Activated T-cell treated with anti-CD3 and anti-CD28 coated beads for 1 hour (primary cell): Measurements from ENCODE around the gene APOC4.
"Not testable (repeated sequence)": the region's sequence is repeated elsewhere in the genome, so short reads cannot be mapped to it uniquely, and the experiment has no call there.

Experiments used
- DNase-seq: peaks from one replicate; pipeline ENCODE4 v3.0.0-alpha.2; 2020; ENCODE audit warnings: low read depth

The APOC4 gene, protein sequence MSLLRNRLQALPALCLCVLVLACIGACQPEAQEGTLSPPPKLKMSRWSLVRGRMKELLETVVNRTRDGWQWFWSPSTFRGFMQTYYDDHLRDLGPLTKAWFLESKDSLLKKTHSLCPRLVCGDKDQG

DNA sequence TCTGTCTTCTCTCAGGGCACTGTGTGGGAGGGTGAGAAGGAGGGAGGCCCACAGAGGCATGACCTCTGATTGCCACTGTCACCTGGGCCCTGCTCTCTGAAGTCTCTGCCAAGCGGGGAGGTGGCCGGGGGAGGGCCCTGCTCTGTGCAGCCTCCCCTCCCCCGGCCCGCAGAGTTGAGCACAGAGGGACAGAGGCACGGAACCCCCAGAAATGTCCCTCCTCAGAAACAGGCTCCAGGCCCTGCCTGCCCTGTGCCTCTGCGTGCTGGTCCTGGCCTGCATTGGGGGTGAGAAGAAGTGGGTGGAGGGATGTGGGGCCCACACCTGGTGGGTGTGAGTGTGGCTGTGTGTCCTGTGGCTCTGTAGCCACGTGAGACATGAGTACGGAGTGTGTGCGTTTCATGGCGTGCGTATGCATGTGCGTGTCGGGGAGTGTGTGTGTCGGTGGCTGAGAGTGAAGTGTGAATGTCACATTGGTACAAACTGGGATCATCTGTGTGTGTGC is at the start of gene APOC4:
Gene APOC4, plus strand, starts transcription at position 171 of the 505 bp plus-strand sequence. Its CDS starts 41 bp downstream, at position 212.
- DNase-seq, result no peak

DNA sequence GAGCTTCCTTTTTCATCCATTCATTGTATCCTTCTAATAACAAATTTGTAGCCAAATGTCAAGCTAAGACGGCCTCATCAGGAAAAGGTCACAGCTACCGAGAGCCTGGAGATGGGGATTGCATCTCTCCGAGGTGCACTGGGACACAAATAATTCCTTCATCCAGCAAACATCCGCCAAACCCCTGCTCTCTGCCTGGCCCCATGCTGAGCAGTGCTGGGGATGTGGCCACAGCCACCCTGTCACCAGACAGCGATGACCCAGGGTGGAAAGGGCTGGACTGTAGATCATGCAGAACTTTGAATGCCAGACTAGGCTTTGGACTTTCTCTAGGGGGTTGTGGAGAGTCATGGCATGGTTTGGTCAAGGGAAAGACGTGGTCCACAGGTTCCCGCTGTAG is 49.1 kb upstream of the APOC4 start:
- DNase-seq, result no peak

DNA sequence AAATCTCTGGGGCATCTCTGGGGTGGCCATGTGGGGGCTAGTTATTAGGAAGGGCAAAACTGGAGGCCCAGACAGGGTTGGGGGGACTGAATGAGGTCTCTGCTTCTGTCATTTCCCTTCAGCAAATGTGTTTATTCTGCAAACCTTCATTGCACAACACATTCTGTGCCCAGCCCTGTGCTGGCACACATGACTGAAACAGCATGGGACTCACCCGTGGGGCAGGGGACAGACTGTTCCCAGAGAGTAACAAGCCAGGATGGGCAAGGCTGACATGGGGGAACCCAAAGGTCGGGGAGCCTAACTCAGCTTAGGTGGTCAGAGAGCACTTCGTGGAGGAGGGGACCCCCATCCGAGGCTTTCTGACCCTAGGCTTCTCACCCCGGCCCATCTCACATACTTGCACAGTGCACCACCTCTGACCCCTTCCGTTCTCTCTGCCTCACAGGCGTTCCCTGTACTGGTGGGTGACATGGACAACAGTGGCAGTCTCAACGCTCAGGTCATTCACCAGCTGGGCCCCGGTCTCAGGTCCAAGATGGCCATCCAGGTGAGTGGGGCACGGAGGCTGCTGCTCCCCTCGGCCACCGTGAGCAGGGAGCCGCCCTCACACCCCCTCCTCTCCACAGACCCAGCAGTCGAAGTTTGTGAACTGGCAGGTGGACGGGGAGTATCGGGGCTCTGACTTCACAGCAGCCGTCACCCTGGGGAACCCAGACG is 48.5 kb upstream of the APOC4 start:
- DNase-seq, result no peak

DNA sequence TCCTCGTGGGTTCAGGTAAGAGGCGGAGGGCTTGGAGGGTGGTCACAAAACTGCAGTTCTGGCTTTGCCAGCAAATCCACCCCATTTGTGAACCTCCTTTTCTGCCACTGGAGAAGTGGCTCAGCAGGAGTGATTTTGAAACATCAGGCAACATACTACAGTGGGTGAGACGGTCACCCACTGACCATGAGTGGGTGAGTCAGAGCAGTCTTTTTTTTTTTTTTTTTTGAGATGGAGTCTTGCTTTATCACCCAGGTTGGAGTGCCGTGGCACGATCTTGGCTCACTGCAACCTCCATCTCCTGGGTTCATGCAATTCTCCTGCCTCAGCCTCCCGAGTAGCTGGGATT is 48.0 kb upstream of the APOC4 start:
- no peak for DNase-seq

DNA sequence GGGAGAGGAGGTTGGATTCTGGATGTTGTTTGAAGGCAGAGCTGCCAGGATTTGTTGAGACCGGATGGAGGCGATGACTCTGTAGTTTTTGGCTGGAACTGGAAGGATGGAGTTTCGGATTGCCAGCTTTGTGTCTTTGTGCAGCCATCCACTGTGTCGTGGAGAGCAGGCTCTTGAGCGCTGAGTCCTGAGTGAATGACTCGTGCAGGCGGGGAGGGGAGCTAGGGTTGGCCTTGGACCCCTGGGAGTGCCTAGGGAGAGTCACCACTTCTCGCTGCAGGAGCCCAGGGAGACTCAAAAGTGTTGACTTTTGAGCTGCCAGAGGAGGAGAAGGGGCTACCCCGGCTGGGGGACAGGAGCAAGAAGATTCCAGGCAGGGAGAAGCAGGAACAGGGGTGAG is 47.1 kb upstream of the APOC4 start:
- DNase-seq, result no peak

DNA sequence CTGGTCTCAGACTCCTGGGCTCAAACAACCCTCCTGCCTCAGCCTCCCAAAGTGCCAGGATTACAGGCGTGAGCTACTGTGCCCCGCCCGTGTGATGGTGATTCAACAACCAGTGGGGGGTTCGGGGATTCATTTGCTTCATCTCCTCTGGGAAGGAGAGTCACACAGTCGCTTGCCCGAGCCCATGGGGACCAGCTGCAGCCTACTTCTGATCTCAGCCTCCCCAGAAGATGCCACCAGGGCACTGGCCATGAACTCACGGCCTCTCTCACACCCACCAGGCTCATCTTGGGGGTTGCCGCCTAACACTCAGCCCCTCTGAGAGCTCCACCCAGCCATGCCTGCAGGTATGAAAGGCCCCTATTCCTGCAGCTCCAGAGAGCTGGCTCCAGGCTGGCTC is 44.2 kb upstream of the APOC4 start:
- no peak for DNase-seq

DNA sequence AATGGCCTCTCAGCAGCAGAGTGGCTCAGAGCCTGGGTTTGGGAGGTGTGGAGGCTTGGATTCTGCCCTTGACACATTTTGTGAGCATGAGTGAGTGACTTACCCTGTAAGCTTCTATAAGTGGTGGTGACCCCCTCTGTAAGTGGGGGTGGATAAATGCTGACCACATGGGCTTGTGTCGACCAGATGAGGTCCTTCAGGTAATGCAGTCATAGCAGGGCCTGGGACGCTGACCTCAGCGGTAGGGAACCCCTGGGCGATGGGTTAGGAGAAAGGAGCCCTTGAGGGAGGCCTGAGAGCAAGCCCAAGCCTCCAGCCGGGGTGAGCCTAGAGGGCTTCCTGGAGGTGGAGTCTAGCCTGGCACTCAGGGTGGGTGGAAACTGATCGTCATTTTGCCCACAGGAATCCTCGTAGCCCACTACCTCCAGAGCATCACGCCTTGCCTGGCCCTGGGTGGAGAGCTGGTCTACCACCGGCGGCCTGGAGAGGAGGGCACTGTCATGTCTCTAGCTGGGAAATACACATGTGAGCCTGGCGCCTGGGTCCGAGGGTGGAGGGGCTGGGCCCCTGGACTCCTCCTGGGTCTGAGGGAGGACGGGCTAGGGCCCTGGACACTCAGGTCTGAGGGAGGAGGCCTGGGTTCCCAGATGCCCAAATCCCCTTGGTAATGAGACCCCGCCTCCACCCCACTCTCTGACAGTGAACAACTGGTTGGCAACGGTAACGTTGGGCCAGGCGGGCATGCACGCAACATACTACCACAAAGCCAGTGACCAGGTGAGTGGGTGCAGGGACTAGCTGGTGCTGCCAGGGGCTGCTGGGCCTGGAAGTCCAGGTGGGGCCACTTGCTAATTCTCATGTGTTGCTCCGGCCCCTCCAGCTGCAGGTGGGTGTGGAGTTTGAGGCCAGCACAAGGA is 41.5 kb upstream of the APOC4 start:
- no peak for DNase-seq

DNA sequence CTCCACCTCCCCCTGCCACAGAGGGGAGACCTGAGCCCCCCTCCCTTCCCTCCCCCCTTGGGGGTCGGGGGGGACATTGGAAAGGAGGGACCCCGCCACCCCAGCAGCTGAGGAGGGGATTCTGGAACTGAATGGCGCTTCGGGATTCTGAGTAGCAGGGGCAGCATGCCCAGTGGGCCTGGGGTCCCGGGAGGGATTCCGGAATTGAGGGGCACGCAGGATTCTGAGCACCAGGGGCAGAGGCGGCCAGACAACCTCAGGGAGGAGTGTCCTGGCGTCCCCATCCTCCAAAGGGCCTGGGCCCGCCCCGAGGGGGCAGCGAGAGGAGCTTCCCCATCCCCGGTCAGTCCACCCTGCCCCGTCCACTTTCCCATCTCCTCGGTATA is 38.8 kb upstream of the APOC4 start:
- no peak for DNase-seq

DNA sequence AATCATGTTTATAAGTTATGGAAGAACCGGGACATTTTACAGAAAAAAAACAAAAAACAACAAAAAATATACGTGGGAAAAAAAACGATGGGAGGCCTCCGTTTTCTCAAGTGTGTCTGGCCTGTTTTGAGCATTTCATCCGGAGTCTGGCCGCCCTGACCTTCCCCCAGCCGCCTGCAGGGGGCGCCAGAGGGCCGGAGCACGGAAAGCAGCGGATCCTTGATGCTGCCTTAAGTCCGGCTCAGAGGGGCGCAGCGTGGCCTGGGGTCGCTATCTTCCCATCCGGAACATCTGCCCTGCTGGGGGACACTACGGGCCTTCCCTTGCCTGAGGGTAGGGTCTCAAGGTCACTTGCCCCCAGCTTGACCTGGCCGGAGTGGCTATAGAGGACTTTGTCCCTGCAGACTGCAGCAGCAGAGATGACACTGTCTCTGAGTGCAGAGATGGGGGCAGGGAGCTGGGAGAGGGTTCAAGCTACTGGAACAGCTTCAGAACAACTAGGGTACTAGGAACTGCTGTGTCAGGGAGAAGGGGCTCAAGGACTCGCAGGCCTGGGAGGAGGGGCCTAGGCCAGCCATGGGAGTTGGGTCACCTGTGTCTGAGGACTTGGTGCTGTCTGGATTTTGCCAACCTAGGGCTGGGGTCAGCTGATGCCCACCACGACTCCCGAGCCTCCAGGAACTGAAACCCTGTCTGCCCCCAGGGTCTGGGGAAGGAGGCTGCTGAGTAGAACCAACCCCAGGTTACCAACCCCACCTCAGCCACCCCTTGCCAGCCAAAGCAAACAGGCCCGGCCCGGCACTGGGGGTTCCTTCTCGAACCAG is 38.2 kb upstream of the APOC4 start:
- peak; percentile 73 for DNase-seq

DNA sequence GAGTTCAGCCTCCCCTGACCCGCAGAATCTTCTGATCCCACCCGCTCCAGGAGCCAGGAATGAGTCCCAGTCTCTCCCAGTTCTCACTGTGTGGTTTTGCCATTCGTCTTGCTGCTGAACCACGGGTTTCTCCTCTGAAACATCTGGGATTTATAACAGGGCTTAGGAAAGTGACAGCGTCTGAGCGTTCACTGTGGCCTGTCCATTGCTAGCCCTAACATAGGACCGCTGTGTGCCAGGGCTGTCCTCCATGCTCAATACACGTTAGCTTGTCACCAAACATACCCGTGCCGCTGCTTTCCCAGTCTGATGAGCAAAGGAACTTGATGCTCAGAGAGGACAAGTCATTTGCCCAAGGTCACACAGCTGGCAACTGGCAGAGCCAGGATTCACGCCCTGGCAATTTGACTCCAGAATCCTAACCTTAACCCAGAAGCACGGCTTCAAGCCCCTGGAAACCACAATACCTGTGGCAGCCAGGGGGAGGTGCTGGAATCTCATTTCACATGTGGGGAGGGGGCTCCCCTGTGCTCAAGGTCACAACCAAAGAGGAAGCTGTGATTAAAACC is 37.5 kb upstream of the APOC4 start:
- no peak for DNase-seq

DNA sequence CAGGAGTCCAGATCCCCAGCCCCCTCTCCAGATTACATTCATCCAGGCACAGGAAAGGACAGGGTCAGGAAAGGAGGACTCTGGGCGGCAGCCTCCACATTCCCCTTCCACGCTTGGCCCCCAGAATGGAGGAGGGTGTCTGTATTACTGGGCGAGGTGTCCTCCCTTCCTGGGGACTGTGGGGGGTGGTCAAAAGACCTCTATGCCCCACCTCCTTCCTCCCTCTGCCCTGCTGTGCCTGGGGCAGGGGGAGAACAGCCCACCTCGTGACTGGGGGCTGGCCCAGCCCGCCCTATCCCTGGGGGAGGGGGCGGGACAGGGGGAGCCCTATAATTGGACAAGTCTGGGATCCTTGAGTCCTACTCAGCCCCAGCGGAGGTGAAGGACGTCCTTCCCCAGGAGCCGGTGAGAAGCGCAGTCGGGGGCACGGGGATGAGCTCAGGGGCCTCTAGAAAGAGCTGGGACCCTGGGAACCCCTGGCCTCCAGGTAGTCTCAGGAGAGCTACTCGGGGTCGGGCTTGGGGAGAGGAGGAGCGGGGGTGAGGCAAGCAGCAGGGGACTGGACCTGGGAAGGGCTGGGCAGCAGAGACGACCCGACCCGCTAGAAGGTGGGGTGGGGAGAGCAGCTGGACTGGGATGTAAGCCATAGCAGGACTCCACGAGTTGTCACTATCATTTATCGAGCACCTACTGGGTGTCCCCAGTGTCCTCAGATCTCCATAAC is 36.4 kb upstream of the APOC4 start, which contains the start of gene APOE:
Gene APOE, plus strand, starts transcription at position 360 of the 724 bp plus-strand sequence. CDS start 829 bp downstream, outside the sequence.
- DNase-seq, result no peak

DNA sequence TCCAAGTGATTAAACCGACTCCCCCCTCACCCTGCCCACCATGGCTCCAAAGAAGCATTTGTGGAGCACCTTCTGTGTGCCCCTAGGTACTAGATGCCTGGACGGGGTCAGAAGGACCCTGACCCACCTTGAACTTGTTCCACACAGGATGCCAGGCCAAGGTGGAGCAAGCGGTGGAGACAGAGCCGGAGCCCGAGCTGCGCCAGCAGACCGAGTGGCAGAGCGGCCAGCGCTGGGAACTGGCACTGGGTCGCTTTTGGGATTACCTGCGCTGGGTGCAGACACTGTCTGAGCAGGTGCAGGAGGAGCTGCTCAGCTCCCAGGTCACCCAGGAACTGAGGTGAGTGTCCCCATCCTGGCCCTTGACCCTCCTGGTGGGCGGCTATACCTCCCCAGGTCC is 34.4 kb upstream of the APOC4 start:
- no peak for DNase-seq

DNA sequence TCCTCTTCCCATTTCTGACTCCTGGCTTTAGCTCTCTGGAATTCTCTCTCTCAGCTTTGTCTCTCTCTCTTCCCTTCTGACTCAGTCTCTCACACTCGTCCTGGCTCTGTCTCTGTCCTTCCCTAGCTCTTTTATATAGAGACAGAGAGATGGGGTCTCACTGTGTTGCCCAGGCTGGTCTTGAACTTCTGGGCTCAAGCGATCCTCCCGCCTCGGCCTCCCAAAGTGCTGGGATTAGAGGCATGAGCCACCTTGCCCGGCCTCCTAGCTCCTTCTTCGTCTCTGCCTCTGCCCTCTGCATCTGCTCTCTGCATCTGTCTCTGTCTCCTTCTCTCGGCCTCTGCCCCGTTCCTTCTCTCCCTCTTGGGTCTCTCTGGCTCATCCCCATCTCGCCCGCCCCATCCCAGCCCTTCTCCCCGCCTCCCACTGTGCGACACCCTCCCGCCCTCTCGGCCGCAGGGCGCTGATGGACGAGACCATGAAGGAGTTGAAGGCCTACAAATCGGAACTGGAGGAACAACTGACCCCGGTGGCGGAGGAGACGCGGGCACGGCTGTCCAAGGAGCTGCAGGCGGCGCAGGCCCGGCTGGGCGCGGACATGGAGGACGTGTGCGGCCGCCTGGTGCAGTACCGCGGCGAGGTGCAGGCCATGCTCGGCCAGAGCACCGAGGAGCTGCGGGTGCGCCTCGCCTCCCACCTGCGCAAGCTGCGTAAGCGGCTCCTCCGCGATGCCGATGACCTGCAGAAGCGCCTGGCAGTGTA is 33.8 kb upstream of the APOC4 start:
- no peak for DNase-seq

DNA sequence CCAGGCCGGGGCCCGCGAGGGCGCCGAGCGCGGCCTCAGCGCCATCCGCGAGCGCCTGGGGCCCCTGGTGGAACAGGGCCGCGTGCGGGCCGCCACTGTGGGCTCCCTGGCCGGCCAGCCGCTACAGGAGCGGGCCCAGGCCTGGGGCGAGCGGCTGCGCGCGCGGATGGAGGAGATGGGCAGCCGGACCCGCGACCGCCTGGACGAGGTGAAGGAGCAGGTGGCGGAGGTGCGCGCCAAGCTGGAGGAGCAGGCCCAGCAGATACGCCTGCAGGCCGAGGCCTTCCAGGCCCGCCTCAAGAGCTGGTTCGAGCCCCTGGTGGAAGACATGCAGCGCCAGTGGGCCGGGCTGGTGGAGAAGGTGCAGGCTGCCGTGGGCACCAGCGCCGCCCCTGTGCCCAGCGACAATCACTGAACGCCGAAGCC is 33.2 kb upstream of the APOC4 start:
- no peak for DNase-seq

DNA sequence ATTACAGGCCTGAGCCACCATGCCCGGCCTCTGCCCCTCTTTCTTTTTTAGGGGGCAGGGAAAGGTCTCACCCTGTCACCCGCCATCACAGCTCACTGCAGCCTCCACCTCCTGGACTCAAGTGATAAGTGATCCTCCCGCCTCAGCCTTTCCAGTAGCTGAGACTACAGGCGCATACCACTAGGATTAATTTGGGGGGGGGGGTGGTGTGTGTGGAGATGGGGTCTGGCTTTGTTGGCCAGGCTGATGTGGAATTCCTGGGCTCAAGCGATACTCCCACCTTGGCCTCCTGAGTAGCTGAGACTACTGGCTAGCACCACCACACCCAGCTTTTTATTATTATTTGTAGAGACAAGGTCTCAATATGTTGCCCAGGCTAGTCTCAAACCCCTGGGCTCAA is 32.3 kb upstream of the APOC4 start:
- no peak for DNase-seq

DNA sequence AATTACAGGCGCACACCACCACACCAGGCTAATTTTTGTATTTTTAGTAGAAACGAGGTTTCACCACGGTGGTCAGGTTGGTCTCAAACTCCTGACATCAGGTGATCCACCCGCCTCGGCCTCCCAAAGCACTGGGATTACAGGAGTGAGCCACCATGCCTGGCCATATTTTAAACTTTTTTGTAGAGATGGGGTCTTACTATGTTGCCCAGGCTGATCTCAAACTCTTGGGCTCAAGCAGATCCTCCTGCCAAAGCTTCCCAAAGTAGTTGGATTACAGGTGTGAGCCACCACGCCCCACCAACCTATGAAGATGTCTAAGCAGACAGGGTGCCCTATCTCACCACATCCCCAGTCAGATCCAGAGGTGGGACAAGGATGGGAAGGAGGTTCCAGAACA is 30.1 kb upstream of the APOC4 start:
- not testable (repeated sequence) for DNase-seq

DNA sequence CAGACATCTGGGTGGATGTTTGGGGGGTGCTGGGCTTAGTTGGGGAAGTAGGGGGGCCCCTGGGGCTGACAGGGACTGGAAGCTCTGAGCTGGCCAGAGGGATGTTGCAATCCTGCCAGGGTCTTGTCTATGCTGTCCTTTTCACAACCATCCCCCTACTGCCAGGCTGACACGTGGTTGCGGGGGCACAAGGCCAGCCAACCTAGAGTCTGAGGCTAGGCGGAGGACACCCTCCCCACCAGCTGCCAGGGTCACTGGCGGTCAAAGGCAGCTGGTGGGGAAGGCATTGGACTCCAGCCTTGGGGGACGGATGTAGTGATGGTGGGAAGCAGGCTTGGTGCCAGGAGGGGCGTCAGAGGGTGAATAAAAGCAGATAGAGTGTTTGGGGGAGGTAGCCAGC is 29.2 kb upstream of the APOC4 start:
- DNase-seq, result no peak

DNA sequence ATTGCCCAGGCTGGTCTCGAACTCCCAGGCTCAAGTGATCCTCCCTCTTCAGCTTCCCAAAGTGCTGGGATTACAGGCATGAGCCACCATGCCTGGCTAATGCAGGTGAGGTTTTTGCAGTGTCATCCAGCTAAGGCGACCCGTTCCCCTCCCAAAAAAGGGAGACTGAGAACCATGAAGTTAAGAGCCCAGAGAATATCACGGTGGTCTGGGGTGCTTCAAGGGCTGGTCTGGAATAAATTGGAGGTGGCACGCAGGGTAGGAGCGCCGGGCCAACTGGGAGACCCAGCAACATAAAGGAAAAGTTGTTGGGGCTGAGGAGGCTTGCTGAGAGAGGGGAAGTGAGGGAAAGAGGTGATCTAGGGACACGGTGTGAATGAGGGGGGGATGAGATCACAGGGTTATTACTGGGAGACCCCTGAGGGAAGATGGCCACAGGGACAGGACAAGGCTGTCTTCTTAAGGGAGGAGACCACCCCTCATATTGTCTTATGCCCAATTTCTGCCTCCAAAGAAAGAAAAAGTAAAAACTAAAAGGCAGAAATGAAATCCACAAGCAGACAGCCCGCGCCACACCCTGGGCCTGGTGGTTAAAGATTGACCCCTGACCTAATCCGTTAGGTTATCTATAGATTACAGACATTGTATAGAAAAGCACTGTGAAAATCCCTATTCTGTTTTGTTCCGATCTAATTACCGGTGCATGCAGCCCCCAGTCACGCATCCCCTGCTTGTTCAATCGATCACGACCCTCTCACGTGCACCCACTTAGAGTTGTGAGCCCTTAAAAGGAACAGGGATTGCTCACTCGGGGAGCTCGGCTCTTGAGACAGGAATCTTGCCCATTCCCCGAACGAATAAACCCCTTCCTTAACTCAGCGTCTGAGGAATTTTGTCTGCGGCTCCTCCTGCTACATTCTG is 28.3 kb upstream of the APOC4 start:
- DNase-seq, result not testable (repeated sequence)
